Hypothalamus (tissue), 51 donors: ENCODE measurements around the gene DENND4A.
A peak's percentile ranks its signal among the peaks of the same experiment; 100 is the strongest.
"Not testable (repeated sequence)": the region's sequence is repeated elsewhere in the genome, so short reads cannot be mapped to it uniquely, and the experiment has no call there.

Experiments used
- DNase-seq, 51 donors: peaks; one replicate each; lab custom pipeline; 2025; lab: John Stamatoyannopoulos, UW

The DENND4A gene

GRCh38 chr15:65641768-65642475 lies 150.2 kb downstream of the DENND4A start:
- DNase-seq: peak in 5 of 51 donors; percentile 3 to 14 (median 8)

GRCh38 chr15:65639509-65639908 lies 152.6 kb downstream of the DENND4A start:
- no peak for DNase-seq

GRCh38 chr15:65638681-65639089 lies 153.4 kb downstream of the DENND4A start:
- DNase-seq: peak in 12 of 51 donors; percentile 3 to 80 (median 12)

- DNase-seq: no peak
Observed at GRCh38 chr15:65638109-65638508, 154.0 kb downstream of the DENND4A start.

- no peak for DNase-seq
Observed at GRCh38 chr15:65634356-65634755, 157.7 kb downstream of the DENND4A start.

- no peak for DNase-seq
Observed at GRCh38 chr15:65633752-65634151, 158.3 kb downstream of the DENND4A start.

- no peak for DNase-seq
Observed at GRCh38 chr15:65632780-65633375, 159.2 kb downstream of the DENND4A start.

- DNase-seq: no peak
Observed at GRCh38 chr15:65631503-65631902, 160.6 kb downstream of the DENND4A start.

- no peak for DNase-seq
Observed at GRCh38 chr15:65630760-65631159, 161.3 kb downstream of the DENND4A start.

GRCh38 chr15:65629548-65629947 lies 162.5 kb downstream of the DENND4A start:
- no peak for DNase-seq

GRCh38 chr15:65626856-65627255 lies 165.2 kb downstream of the DENND4A start:
- no peak for DNase-seq

- no peak for DNase-seq
Observed at GRCh38 chr15:65623103-65623502, 169.0 kb downstream of the DENND4A start.

GRCh38 chr15:65621638-65622037 lies 170.5 kb downstream of the DENND4A start, which contains the start of gene SLC24A1:
TSS of gene SLC24A1 (plus strand) at chr15:65621938. CDS start at chr15:65624081, 2,143 bp downstream.
- DNase-seq: no peak

GRCh38 chr15:65620833-65621232 lies 171.3 kb downstream of the DENND4A start:
- no peak for DNase-seq

GRCh38 chr15:65619626-65620290 lies 172.3 kb downstream of the DENND4A start:
- DNase-seq: no peak

GRCh38 chr15:65618560-65619109 lies 173.5 kb downstream of the DENND4A start:
- no peak for DNase-seq

- DNase-seq: not testable (repeated sequence)
Observed at GRCh38 chr15:65615887-65616286, 176.2 kb downstream of the DENND4A start.

- DNase-seq: no peak
Observed at GRCh38 chr15:65612949-65613744, 178.9 kb downstream of the DENND4A start.

- DNase-seq: no peak
Observed at GRCh38 chr15:65612616-65612946, 179.5 kb downstream of the DENND4A start.

GRCh38 chr15:65611888-65612615 lies 180.0 kb downstream of the DENND4A start:
- peak in 1 of 51 donors; percentile 1 for DNase-seq
